Smooth muscle cell (in vitro differentiated cells): ENCODE measurements around the gene XRN1. TPM values are rescaled to one million over a fixed set of nuclear protein-coding genes. Genes with fewer than 3 reads are reported as not detected.
"Not testable (repeated sequence)": the region's sequence is repeated elsewhere in the genome, so short reads cannot be mapped to it uniquely, and the experiment has no call there.

ENCODE experiments used
- DNase-seq: peaks from one replicate; lab custom pipeline; 2025; ENCODE audit not compliant: unreplicated experiment; lab: John Stamatoyannopoulos, UW
- H2AFZ ChIP-seq: fragments of 200-600 bp; sonication (generic); 2 replicates; pipeline ENCODE4 v1.6.0; 2016; ENCODE audit warnings: antibody characterized with exemption, low read depth, mild to moderate bottlenecking
- H3F3A ChIP-seq: fragments of 200-600 bp; sonication (generic); 2 replicates; pipeline ENCODE4 v1.6.0; 2017; ENCODE audit warnings: antibody characterized with exemption, low read depth
- H3K27ac ChIP-seq: fragments of 200-600 bp; sonication (generic); 2 replicates; pipeline ENCODE4 v1.5.1; 2016; ENCODE audit warnings: low read depth, mild to moderate bottlenecking
- H3K27me3 ChIP-seq: fragments of 200-600 bp; sonication (generic); 2 replicates; pipeline ENCODE4 v1.6.1; 2016; ENCODE audit warnings: low read depth, mild to moderate bottlenecking
- H3K36me3 ChIP-seq: fragments of 200-600 bp; sonication (generic); 2 replicates; pipeline ENCODE4 v1.5.1; 2016; ENCODE audit warnings: low read depth
- H3K4me1 ChIP-seq: fragments of 200-600 bp; sonication (generic); 2 replicates; pipeline ENCODE4 v1.5.1; 2016; ENCODE audit warnings: low read depth
- H3K4me2 ChIP-seq: fragments of 200-600 bp; sonication (generic); 2 replicates; pipeline ENCODE4 v1.6.0; 2016; ENCODE audit warnings: mild to moderate bottlenecking
- H3K4me3 ChIP-seq: fragments of 200-600 bp; sonication (generic); 2 replicates; pipeline ENCODE4 v1.5.1; 2016; ENCODE audit warnings: mild to moderate bottlenecking
- H3K79me2 ChIP-seq: fragments of 200-600 bp; sonication (generic); 2 replicates; pipeline ENCODE4 v1.6.0; 2016; ENCODE audit warnings: low read depth, mild to moderate bottlenecking
- H3K9ac ChIP-seq: fragments of 200-600 bp; sonication (generic); 2 replicates; pipeline ENCODE4 v1.6.0; 2016; ENCODE audit warnings: low read depth
- H3K9me3 ChIP-seq: fragments of 200-600 bp; sonication (generic); replicated peaks from 2 replicates; pipeline ENCODE4 v1.5.1; 2016; ENCODE audit warnings: low read depth
- H4K20me1 ChIP-seq: fragments of 200-600 bp; sonication (generic); 2 replicates; pipeline ENCODE4 v1.6.0; 2016; ENCODE audit warnings: low read depth
- CTCF ChIP-seq: fragments of 200-600 bp; sonication (generic); IDR thresholded peaks from 2 replicates; pipeline ENCODE4 v1.5.1; 2017; ENCODE audit warnings: borderline replicate concordance, mild to moderate bottlenecking, antibody characterized with exemption; ENCODE audit not compliant: insufficient read depth, poor library complexity, severe bottlenecking
- WGBS: methylation state at CpG from one replicate; pipeline ENCODE4 v1.1.7; 2016; ENCODE audit warnings: low lambda C conversion rate; 5-methylcytosine and 5-hydroxymethylcytosine counted together
- polyA plus RNA-seq: library from polyadenylated mRNA; unstranded; fragments of >200 nt; fragmentation: Nextera tagmentation; extraction: Ambion mirVana; gene quantifications from 2 replicates; pipeline ENCODE4 v1.2.1, GENCODE V29; 2016
- total RNA-seq: library from RNA; depleted of rRNA; stranded (reverse); fragments of >200 nt; gene quantifications from 2 replicates; pipeline ENCODE4 v1.2.3, GENCODE V29; 2014

XRN1 gene
- total and polyA plus RNA-seq, 2 experiments from 2014 or later, result 7.5 to 37.1 TPM

DNA sequence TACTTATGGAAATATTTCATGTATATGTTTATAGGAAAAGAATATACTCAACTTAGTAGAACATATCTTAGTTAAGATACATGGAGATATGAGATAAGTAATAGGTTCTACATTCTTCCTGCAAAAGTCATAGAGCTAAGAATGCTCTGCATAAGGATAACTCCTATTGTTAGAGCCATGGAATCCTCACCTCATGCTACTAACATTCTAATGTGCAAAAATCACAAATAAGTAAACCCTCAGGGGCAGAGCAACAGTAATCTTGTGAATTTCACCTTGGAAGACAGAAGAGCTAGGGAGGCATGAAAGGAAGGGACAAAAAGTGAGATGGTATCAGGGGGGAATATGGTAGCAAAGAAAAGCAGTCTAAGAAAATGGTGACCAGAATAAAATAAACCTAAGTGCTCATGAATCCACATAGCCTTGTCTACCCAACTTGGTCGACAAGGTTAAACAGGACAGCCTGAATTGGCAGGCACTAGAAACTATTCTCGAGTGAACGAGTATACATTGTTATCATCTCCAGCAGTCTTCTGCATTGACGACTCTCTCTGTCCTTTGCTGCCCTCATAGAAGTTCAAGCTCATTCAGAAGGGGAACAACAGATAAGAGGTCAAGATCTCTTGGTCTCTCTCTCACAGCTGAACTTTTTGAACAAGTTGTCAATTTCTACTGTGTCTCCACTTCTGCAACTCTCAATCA is 52.8 kb downstream of the XRN1 start:
- Histone ChIP-seq H3K4me1 (no peaks in the 10 kb centered on the region), H3K9me3 (no peaks in the 10 kb centered on the region), H3F3A (no peaks in the 10 kb centered on the region), H3K4me3 (no peak overlapping the region), H3K79me2 (no peaks in the 10 kb centered on the region), H3K27ac (no peak overlapping the region), H3K36me3 (peaks cover 30% of the 10 kb centered on the region), H3K27me3 (no peaks in the 10 kb centered on the region), H2AFZ (no peak overlapping the region), H4K20me1 (no peaks in the 10 kb centered on the region), H3K9ac (no peak overlapping the region), H3K4me2 (no peak overlapping the region)
- DNase-seq, result no peak
- TF ChIP-seq CTCF, result no peak
- WGBS, result 96% methylated on average over 4 of the region's 4 CpGs

DNA sequence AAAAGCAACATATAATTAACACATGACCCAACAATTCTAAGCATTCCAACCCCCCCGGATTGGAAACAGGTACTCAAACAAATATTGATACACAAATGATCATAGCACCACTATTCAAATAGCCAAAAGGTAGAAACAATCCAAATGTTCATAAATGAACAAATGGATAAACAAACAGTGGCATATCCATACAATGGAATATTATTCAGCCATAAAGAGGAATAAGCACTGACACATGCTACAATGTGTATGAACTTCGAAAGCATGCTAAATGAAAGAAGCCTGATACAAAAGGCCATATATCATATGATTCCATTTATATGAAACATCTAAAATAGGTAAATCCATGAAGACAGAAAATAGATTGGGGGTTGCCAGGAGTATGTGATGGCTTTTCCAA is 62.8 kb downstream of the XRN1 start:
- no peaks in the 10 kb centered on the region for H3K27me3 ChIP-seq
- no peak overlapping the region for H2AFZ ChIP-seq
- H3K27ac ChIP-seq, result no peak overlapping the region
- WGBS, result 99% methylated on average over 2 of the region's 2 CpGs
- no peak for TF ChIP-seq CTCF
- no peak overlapping the region for H3K9ac ChIP-seq
- H3K79me2 ChIP-seq, result no peaks in the 10 kb centered on the region
- no peaks in the 10 kb centered on the region for H4K20me1 ChIP-seq
- H3K4me3 ChIP-seq, result no peak overlapping the region
- H3K4me2 ChIP-seq, result no peak overlapping the region
- no peaks in the 10 kb centered on the region for H3K4me1 ChIP-seq
- DNase-seq, result no peak
- H3F3A ChIP-seq, result no peaks in the 10 kb centered on the region
- peaks cover 29% of the 10 kb centered on the region for H3K36me3 ChIP-seq
- H3K9me3 ChIP-seq, result no peaks in the 10 kb centered on the region

GRCh38 chr3:142374687-142375086 is 73.2 kb downstream of the XRN1 start:
- Histone ChIP-seq H3K4me3 (no peak overlapping the region), H3K27me3 (no peaks in the 10 kb centered on the region), H3K27ac (no peak overlapping the region), H4K20me1 (no peaks in the 10 kb centered on the region), H3K4me2 (no peak overlapping the region), H3K36me3 (peaks cover 7% of the 10 kb centered on the region), H3F3A (no peaks in the 10 kb centered on the region), H3K79me2 (no peaks in the 10 kb centered on the region), H3K9me3 (no peaks in the 10 kb centered on the region), H3K9ac (no peak overlapping the region), H3K4me1 (no peaks in the 10 kb centered on the region), H2AFZ (no peak overlapping the region)
- 98% methylated on average over 3 of the region's 3 CpGs for WGBS
- no peak for TF ChIP-seq CTCF
- DNase-seq, result no peak

- H3K4me1 ChIP-seq, H3K4me3 ChIP-seq, H3K36me3 ChIP-seq, H3K27me3 ChIP-seq, H4K20me1 ChIP-seq, H3K79me2 ChIP-seq, DNase-seq, H3K9ac ChIP-seq, H3K4me2 ChIP-seq, H3F3A ChIP-seq, H3K27ac ChIP-seq, H2AFZ ChIP-seq, H3K9me3 ChIP-seq: not testable (repeated sequence)
- 90% methylated on average over 6 of the region's 6 CpGs for WGBS
Observed at GRCh38 chr3:142369576-142369975, 78.3 kb downstream of the XRN1 start.
